HepG2 (cell line): Measurements from ENCODE around the gene GPR55. TPM values are rescaled to one million over a fixed set of nuclear protein-coding genes. Genes with fewer than 3 reads are reported as not detected.

ENCODE experiments used
- ATAC-seq: fragments of 200-7000 bp; cut with Tn5 transposase; 3 replicates; pipeline ENCODE4 v1.9.1; 2020; ENCODE audit warnings: mild to moderate bottlenecking, moderate library complexity
- BruUV-seq: library from RNA; stranded (reverse); fragments of 400-500 nt; replicated peaks from 2 replicates; lab custom pipeline; 2021; lab: Mats Ljungman, UMichigan
- CTCF ChIA-PET: fragments of 300-600 bp; formaldehyde crosslinking; extraction: SDS; loops from one replicate; lab custom pipeline; 2021; ENCODE audit warnings: low total read pairs, inconsistent platforms, low intra/inter-chr PET ratio; lab: Yijun Ruan, JAX
- POLR2A ChIA-PET: fragments of 350-600 bp; sonication (Branson Sonifier 250); formaldehyde crosslinking; loops from one replicate; lab custom pipeline; 2020; ENCODE audit warnings: antibody characterized with exemption, inconsistent platforms; lab: Yijun Ruan, JAX
- DNase-seq: peaks from one replicate; pipeline ENCODE4 v3.0.0-alpha.2; 2015; ENCODE audit warnings: low spot score
- FAIRE-seq: peaks from 3 replicates; lab custom pipeline; 2011; peaks lifted over from hg19 to GRCh38; lab: Jason Lieb, UNC
- H2AFZ ChIP-seq: one replicate; pipeline ENCODE4 v1.6.1; 2011; ENCODE audit warnings: low read length, inconsistent platforms
- H3K27ac ChIP-seq: fragments of 300-600 bp; 3 replicates; pipeline ENCODE4 v1.8.0; 2011; ENCODE audit warnings: mixed run types, mild to moderate bottlenecking, mixed read lengths, low read length, inconsistent platforms; ENCODE audit not compliant: insufficient read depth; ENCODE audit errors: extremely low read length
- H3K27me3 ChIP-seq, 2 experiments: fragments of 200-600 bp in 1 of 2; 2 replicates in 1 of 2; 3 replicates in 1 of 2; pipeline versions ENCODE4 v1.6.0 to v1.8.0; 2011; ENCODE audit warnings: low read length in 2 of 2, mild to moderate bottlenecking in 2 of 2, moderate library complexity in 2 of 2, inconsistent platforms in 1 of 2; ENCODE audit not compliant: insufficient read depth in 2 of 2, control insufficient read depth in 1 of 2
- H3K36me3 ChIP-seq, 2 experiments: fragments of 200-600 bp in 1 of 2; replicated peaks in 1 of 2; 2 replicates in 1 of 2; 3 replicates in 1 of 2; pipeline versions ENCODE4 v1.5.1 to v1.8.0; 2011; ENCODE audit warnings: low read length in 2 of 2, inconsistent platforms in 1 of 2; ENCODE audit not compliant: insufficient read depth in 2 of 2, control insufficient read depth in 1 of 2
- H3K4me1 ChIP-seq: 2 replicates; pipeline ENCODE4 v1.5.1; 2012; ENCODE audit warnings: low read length, inconsistent platforms; ENCODE audit not compliant: insufficient read depth
- H3K4me2 ChIP-seq: 2 replicates; pipeline ENCODE4 v1.6.0; 2011; ENCODE audit warnings: low read depth, low read length, inconsistent platforms
- H3K4me3 ChIP-seq, 3 experiments: fragments of 200-600 bp in 1 of 3; sonication (generic), shearing (Covaris generic) in 1 of 3; replicated peaks in 1 of 3; 2 replicates each; pipeline ENCODE4 v1.5.1; 2011 to 2016; ENCODE audit warnings: low read length in 3 of 3, inconsistent platforms in 2 of 3, low read depth in 2 of 3, mild to moderate bottlenecking in 2 of 3, control low read depth in 1 of 3, mixed read lengths in 1 of 3; ENCODE audit not compliant: insufficient read depth in 1 of 3
- H3K79me2 ChIP-seq: one replicate; pipeline ENCODE4 v1.6.1; 2011; ENCODE audit warnings: low read length, inconsistent platforms; ENCODE audit not compliant: insufficient read depth
- H3K9ac ChIP-seq: 2 replicates; pipeline ENCODE4 v1.6.0; 2011; ENCODE audit warnings: mild to moderate bottlenecking, low read depth, low read length, inconsistent platforms; ENCODE audit not compliant: insufficient read depth
- H3K9me3 ChIP-seq: 2 replicates; pipeline ENCODE4 v1.5.1; 2012; ENCODE audit warnings: mild to moderate bottlenecking, low read length
- H4K20me1 ChIP-seq: 2 replicates; pipeline ENCODE4 v1.6.0; 2011; ENCODE audit warnings: inconsistent platforms, mild to moderate bottlenecking, low read length, moderate library complexity; ENCODE audit not compliant: insufficient read depth
- ARID5B ChIP-seq: IDR thresholded peaks from 2 replicates; pipeline ENCODE4 v1.4.0; 2020; ENCODE audit warnings: mild to moderate bottlenecking, missing genetic modification reagents
- GABPA ChIP-seq, 2 experiments: IDR thresholded peaks; 2 replicates each; pipeline ENCODE4 v1.6.1; 2011 to 2016; ENCODE audit warnings: low read depth in 2 of 2, low read length in 1 of 2, missing biosample characterization in 1 of 2, missing genetic modification characterization in 1 of 2
- HNF4G ChIP-seq, 2 experiments: sonication (generic) in 1 of 2; formaldehyde crosslinking in 1 of 2; IDR thresholded peaks; 2 replicates each; pipeline versions ENCODE4 v1.4.0 to v1.6.1; 2011 to 2020; ENCODE audit warnings: borderline replicate concordance in 2 of 2, low read depth in 2 of 2, mild to moderate bottlenecking in 2 of 2, low read length in 1 of 2, missing genetic modification reagents in 1 of 2, moderate library complexity in 1 of 2
- KLF9 ChIP-seq: IDR thresholded peaks from 2 replicates; pipeline ENCODE4 v1.6.1; 2016; ENCODE audit warnings: low read depth
- MIER2 ChIP-seq: IDR thresholded peaks from 2 replicates; pipeline ENCODE4 v1.6.1; 2016; ENCODE audit warnings: missing biosample characterization, missing genetic modification reagents
- NR1H2 ChIP-seq: sonication (generic); formaldehyde crosslinking; IDR thresholded peaks from 2 replicates; pipeline ENCODE4 v1.8.1; 2022; ENCODE audit warnings: low read depth, missing genetic modification reagents, borderline replicate concordance
- PHF20 ChIP-seq: sonication (generic); formaldehyde crosslinking; IDR thresholded peaks from 2 replicates; pipeline ENCODE4 v1.5.0; 2020; ENCODE audit warnings: mild to moderate bottlenecking, missing genetic modification reagents
- PLRG1 ChIP-seq: fragments of 450-650 bp; conservative IDR thresholded peaks from 2 replicates; pipeline ENCODE4 v1.6.1; 2016
- RARA ChIP-seq: IDR thresholded peaks from 2 replicates; pipeline ENCODE4 v1.6.1; 2016; ENCODE audit warnings: missing genetic modification reagents, missing compliant biosample characterization
- SP140L ChIP-seq: sonication (generic); formaldehyde crosslinking; IDR thresholded peaks from 2 replicates; pipeline ENCODE4 v1.4.0; 2020; ENCODE audit warnings: missing genetic modification reagents, borderline replicate concordance
- TCF7L2 ChIP-seq: IDR thresholded peaks from 2 replicates; pipeline ENCODE4 v1.6.1; 2011; ENCODE audit warnings: mild to moderate bottlenecking, low read depth, low read length, moderate library complexity
- TFE3 ChIP-seq: IDR thresholded peaks from 2 replicates; pipeline ENCODE4 v1.6.1; 2016
- ZBTB42 ChIP-seq: sonication (generic); formaldehyde crosslinking; IDR thresholded peaks from 2 replicates; pipeline ENCODE4 v1.5.0; 2020; ENCODE audit warnings: mild to moderate bottlenecking, missing genetic modification reagents
- ZNF235 ChIP-seq: sonication (generic); formaldehyde crosslinking; IDR thresholded peaks from 2 replicates; pipeline ENCODE4 v1.8.1; 2023; ENCODE audit warnings: mild to moderate bottlenecking, missing genetic modification reagents, borderline replicate concordance
- ZNF414 ChIP-seq: sonication (generic); formaldehyde crosslinking; IDR thresholded peaks from 2 replicates; pipeline ENCODE4 v1.5.0; 2020; ENCODE audit warnings: missing genetic modification reagents
- ZNF496 ChIP-seq: sonication (generic); formaldehyde crosslinking; IDR thresholded peaks from 2 replicates; pipeline ENCODE4 v1.8.1; 2023; ENCODE audit warnings: mild to moderate bottlenecking, moderate library complexity, missing genetic modification reagents; ENCODE audit not compliant: insufficient replicate concordance
- ZNF704 ChIP-seq: sonication (generic); formaldehyde crosslinking; IDR thresholded peaks from 2 replicates; pipeline ENCODE4 v1.8.1; 2023; ENCODE audit warnings: mild to moderate bottlenecking, inconsistent platforms, moderate library complexity, missing genetic modification reagents, borderline replicate concordance
- ZNF749 ChIP-seq: sonication (generic); formaldehyde crosslinking; IDR thresholded peaks from 2 replicates; pipeline ENCODE4 v1.8.0; 2022; ENCODE audit warnings: mild to moderate bottlenecking, missing genetic modification reagents, moderate library complexity, borderline replicate concordance
- WGBS: methylation state at CpG from one replicate; pipeline ENCODE4 v1.1.6; 2017; ENCODE audit warnings: low lambda C conversion rate; 5-methylcytosine and 5-hydroxymethylcytosine counted together
- in situ Hi-C: cut with HindIII; loops from 2 replicates; pipeline ENCODE4 v1.10.0; 2017; ENCODE audit warnings: low pct_unique_long_range_greater_than_20kb; ENCODE audit not compliant: extremely low pct_ligation_motif_present
- intact Hi-C: fragments of 100-400 bp; cut with micrococcal nuclease; formaldehyde crosslinking; loops from one replicate; pipeline ENCODE4 v1.10.0; 2022; ENCODE audit not compliant: unreplicated experiment
- polyA plus RNA-seq, 8 experiments: library from polyadenylated mRNA; depleted of rRNA in 3 of 8; stranded (reverse) in 7 of 8; unstranded in 1 of 8; fragments of >200 nt; fragmentation: Illumina TruSeq in 4 of 8; extraction: Trizol in 4 of 8; gene quantifications; 2 replicates each; pipeline versions ENCODE4 v1.2.1 to v1.2.3, GENCODE V29; 2011 to 2016; ENCODE audit warnings: low read depth in 4 of 8, missing spikeins in 1 of 8, mixed read lengths in 1 of 8; ENCODE audit not compliant: insufficient read depth in 1 of 8
- total RNA-seq, 5 experiments: library from RNA; depleted of rRNA; stranded (reverse); fragments of >200 nt; fragmentation: Illumina TruSeq; extraction: Trizol; gene quantifications; 2 replicates each; pipeline ENCODE4 v1.2.3, GENCODE V29; 2016; ENCODE audit warnings: low read depth in 1 of 5

The GPR55 gene
- total and polyA plus RNA-seq, 2 of the 13 experiments (the other 11 are each of a cell fraction or from before 2014, with no cell fraction given) = not detected

GRCh38 chr2:230908092-230908594, 16.9 kb downstream of the GPR55 start:
- H3K9ac ChIP-seq = no peak overlapping the region
- no peaks in the 10 kb centered on the region for H3K79me2 ChIP-seq
- no peak overlapping the region; a peak in 1 of 6 replicates for H3K4me3 ChIP-seq
- no peak overlapping the region for H3K4me2 ChIP-seq
- peaks cover 10 to 86% of the 10 kb centered on the region in 2 experiments; a peak in 4 of 5 replicates for H3K27me3 ChIP-seq
- H3K27ac ChIP-seq = no peak overlapping the region
- ATAC-seq (peak; percentile 15; the same call in 2 of the 3 replicates), DNase-seq (no peak), FAIRE-seq (no peak)
- ChIA-PET POLR2A (interaction anchor here (1.4 kb wide), 1 partner anchor 142 kb away, joined by 5 read pairs; no protein-coding TSS in a partner anchor), CTCF (no interaction called here)
- H3K4me1 ChIP-seq = peaks cover 24% of the 10 kb centered on the region
- TF ChIP-seq ZNF496 (no peak), TFE3 (CRISPR knock-in tag) (no peak), PLRG1 (no peak), ZNF704 (CRISPR knock-in tag) (no peak), MIER2 (CRISPR knock-in tag) (no peak), ZBTB42 (no peak), ARID5B (CRISPR knock-in tag) (no peak), ZNF235 (CRISPR knock-in tag) (no peak), GABPA (IDR thresholded peaks at IDR 0.05; ENCODE audit: low read depth, low read length) (no peak), GABPA (CRISPR knock-in tag; IDR thresholded peaks at IDR 0.05; ENCODE audit: low read depth) (no peak), RARA (CRISPR knock-in tag) (no peak), NR1H2 (CRISPR knock-in tag) (no peak), PHF20 (CRISPR knock-in tag) (no peak), KLF9 (CRISPR knock-in tag) (no peak), HNF4G (IDR thresholded peaks at IDR 0.05; ENCODE audit: borderline replicate concordance, low read depth, low read length) (no peak), HNF4G (CRISPR knock-in tag; IDR thresholded peaks at IDR 0.05; ENCODE audit: borderline replicate concordance, low read depth) (no peak), SP140L (CRISPR knock-in tag) (no peak), ZNF749 (CRISPR knock-in tag) (no peak), TCF7L2 (no peak), ZNF414 (CRISPR knock-in tag) (no peak)
- in situ Hi-C loops = no loop called here
- no TSS peak for BruUV-seq
- intact Hi-C loops = no loop called here
- H4K20me1 ChIP-seq = no peaks in the 10 kb centered on the region
- no peaks in the 10 kb centered on the region for H3K36me3 ChIP-seq
- 23% methylated on average over 6 of the region's 6 CpGs for WGBS
- no peak overlapping the region for H2AFZ ChIP-seq
- H3K9me3 ChIP-seq = no peaks in the 10 kb centered on the region
